ENCODE results near the gene PLEKHA3.

DNA sequence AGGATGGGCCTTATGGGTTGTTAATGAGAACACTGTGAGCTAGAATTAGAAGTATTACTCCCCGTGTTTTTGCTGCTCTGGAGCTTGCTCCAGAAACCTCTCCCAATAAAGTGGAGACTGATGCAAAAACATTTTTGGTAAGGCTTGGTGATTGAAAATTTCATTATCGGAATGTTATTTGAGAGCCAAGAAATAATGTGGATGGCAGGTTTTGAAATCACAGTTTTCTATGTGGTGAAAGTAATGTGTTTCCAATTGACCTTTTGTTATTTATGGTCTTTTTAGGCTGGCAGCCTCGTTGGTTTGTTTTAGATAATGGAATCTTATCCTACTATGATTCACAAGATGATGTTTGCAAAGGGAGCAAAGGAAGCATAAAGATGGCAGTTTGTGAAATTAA is 5.1 kb downstream of the PLEKHA3 start:
- TF ChIP-seq, protein P1, sequence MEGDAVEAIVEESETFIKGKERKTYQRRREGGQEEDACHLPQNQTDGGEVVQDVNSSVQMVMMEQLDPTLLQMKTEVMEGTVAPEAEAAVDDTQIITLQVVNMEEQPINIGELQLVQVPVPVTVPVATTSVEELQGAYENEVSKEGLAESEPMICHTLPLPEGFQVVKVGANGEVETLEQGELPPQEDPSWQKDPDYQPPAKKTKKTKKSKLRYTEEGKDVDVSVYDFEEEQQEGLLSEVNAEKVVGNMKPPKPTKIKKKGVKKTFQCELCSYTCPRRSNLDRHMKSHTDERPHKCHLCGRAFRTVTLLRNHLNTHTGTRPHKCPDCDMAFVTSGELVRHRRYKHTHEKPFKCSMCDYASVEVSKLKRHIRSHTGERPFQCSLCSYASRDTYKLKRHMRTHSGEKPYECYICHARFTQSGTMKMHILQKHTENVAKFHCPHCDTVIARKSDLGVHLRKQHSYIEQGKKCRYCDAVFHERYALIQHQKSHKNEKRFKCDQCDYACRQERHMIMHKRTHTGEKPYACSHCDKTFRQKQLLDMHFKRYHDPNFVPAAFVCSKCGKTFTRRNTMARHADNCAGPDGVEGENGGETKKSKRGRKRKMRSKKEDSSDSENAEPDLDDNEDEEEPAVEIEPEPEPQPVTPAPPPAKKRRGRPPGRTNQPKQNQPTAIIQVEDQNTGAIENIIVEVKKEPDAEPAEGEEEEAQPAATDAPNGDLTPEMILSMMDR (IDR thresholded peaks at IDR 0.05): no peak
- TF ChIP-seq POLR2A (IDR thresholded peaks at IDR 0.05): no peak

Data from heart left ventricle (tissue), 13 donors.